Common myeloid progenitor, CD34-positive (primary cell): ENCODE measurements around the gene SPEM3.
"Not testable (repeated sequence)": the region's sequence is repeated elsewhere in the genome, so short reads cannot be mapped to it uniquely, and the experiment has no call there.

Source experiments
- CTCF ChIA-PET: fragments of 350-600 bp; sonication (Branson Sonifier 250); formaldehyde crosslinking; loops from one replicate; lab custom pipeline; 2021; ENCODE audit warnings: antibody characterized with exemption; lab: Charles Lee
- POLR2A ChIA-PET: fragments of 350-600 bp; sonication (Branson Sonifier 250); formaldehyde crosslinking; loops from one replicate; lab custom pipeline; 2021; ENCODE audit warnings: antibody characterized with exemption; lab: Charles Lee
- DNase-seq, 3 donors: peaks; one replicate each; pipeline versions ENCODE4 v3.0.0 to v3.0.0-alpha.2; 2013
- H3K27ac ChIP-seq, 2 experiments: 1 replicate in 1 of 2; 2 replicates in 1 of 2; pipeline ENCODE4 v1.7.0; 2013; ENCODE audit warnings: inconsistent platforms in 2 of 2, low read length in 2 of 2, mild to moderate bottlenecking in 2 of 2, low read depth in 1 of 2, moderate library complexity in 1 of 2; ENCODE audit not compliant: severe bottlenecking in 2 of 2, insufficient read depth in 1 of 2, poor library complexity in 1 of 2
- H3K27me3 ChIP-seq, 5 experiments: replicated peaks in 2 of 5; 1 replicate in 3 of 5; 2 replicates in 2 of 5; pipeline versions ENCODE4 v1.6.1 to v1.7.0; 2013; ENCODE audit warnings: low read length in 4 of 5, mild to moderate bottlenecking in 2 of 5, moderate library complexity in 2 of 5, inconsistent platforms in 1 of 5; ENCODE audit not compliant: insufficient read depth in 5 of 5, control insufficient read depth in 4 of 5
- H3K36me3 ChIP-seq, 4 experiments: 1 replicate in 2 of 4; 2 replicates in 2 of 4; pipeline versions ENCODE4 v1.6.1 to v1.7.0; 2013; ENCODE audit warnings: low read length in 3 of 4, control low read depth in 1 of 4, mild to moderate bottlenecking in 1 of 4; ENCODE audit not compliant: control insufficient read depth in 4 of 4, insufficient read depth in 4 of 4
- H3K4me1 ChIP-seq, 4 experiments: 1 replicate in 3 of 4; 2 replicates in 1 of 4; pipeline versions ENCODE4 v1.6.1 to v1.7.1; 2013; ENCODE audit warnings: low read length in 3 of 4, mild to moderate bottlenecking in 3 of 4, control low read depth in 1 of 4, inconsistent platforms in 1 of 4, moderate library complexity in 1 of 4; ENCODE audit not compliant: control insufficient read depth in 4 of 4, insufficient read depth in 4 of 4; ENCODE audit errors: control extremely low read depth in 1 of 4
- H3K4me3 ChIP-seq, 7 experiments: 1 replicate in 4 of 7; 2 replicates in 3 of 7; pipeline versions ENCODE4 v1.5.1 to v1.7.0; 2013; ENCODE audit warnings: mild to moderate bottlenecking in 7 of 7, low read length in 6 of 7, moderate library complexity in 6 of 7, inconsistent platforms in 2 of 7, low read depth in 2 of 7, control low read depth in 1 of 7; ENCODE audit not compliant: insufficient read depth in 4 of 7, control insufficient read depth in 1 of 7; ENCODE audit errors: extremely low read depth in 1 of 7
- H3K9me3 ChIP-seq, 5 experiments: 1 replicate in 4 of 5; 2 replicates in 1 of 5; pipeline versions ENCODE4 v1.6.1 to v1.7.1; 2013; ENCODE audit warnings: low read length in 4 of 5, mild to moderate bottlenecking in 2 of 5, inconsistent platforms in 1 of 5, low read depth in 1 of 5, moderate library complexity in 1 of 5; ENCODE audit not compliant: control insufficient read depth in 4 of 5, insufficient read depth in 2 of 5; ENCODE audit errors: control extremely low read depth in 1 of 5
- WGBS: methylation state at CpG from one replicate; pipeline ENCODE4 v1.1.5; 2013; ENCODE audit not compliant: insufficient coverage; 5-methylcytosine and 5-hydroxymethylcytosine counted together

Gene SPEM3

DNA sequence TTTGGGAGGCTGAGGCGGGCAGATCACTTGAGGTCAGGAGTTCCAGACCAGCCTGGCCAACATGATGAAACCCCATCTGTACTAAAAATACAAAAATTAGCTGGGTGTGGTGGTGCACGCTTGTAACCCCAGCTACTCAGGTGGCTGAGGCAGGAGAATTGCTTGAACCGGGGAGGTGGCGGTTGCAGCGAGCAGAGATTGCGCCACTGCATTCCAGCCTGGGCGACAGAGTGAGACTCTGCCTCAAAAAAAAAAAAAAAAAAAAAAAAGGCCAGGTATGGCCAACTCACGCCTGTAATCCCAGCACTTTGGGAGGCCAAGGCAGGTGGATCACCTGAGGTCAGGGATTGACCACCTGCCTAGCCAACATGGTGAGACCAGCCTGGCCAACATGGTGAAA, 46.1 kb downstream of the SPEM3 start:
- ChIA-PET CTCF (interaction anchor here (1.2 to 3.0 kb wide), 5 partner anchors 13 to 213 kb away, joined by 3 to 20 read pairs (median 7); partner anchors contain the start of gene TP53), POLR2A (interaction anchor here (2.5 kb wide), 1 partner anchor 13 kb away, joined by 12 read pairs; no protein-coding TSS in a partner anchor)
- not testable (repeated sequence) for H3K27me3 ChIP-seq, H3K9me3 ChIP-seq, H3K4me3 ChIP-seq, DNase-seq, H3K36me3 ChIP-seq, H3K27ac ChIP-seq
- WGBS = 89% methylated on average over 5 of the region's 8 CpGs
- H3K4me1 ChIP-seq = peaks cover 3 to 45% (median 40%) of the 10 kb centered on the region in 4 experiments

DNA sequence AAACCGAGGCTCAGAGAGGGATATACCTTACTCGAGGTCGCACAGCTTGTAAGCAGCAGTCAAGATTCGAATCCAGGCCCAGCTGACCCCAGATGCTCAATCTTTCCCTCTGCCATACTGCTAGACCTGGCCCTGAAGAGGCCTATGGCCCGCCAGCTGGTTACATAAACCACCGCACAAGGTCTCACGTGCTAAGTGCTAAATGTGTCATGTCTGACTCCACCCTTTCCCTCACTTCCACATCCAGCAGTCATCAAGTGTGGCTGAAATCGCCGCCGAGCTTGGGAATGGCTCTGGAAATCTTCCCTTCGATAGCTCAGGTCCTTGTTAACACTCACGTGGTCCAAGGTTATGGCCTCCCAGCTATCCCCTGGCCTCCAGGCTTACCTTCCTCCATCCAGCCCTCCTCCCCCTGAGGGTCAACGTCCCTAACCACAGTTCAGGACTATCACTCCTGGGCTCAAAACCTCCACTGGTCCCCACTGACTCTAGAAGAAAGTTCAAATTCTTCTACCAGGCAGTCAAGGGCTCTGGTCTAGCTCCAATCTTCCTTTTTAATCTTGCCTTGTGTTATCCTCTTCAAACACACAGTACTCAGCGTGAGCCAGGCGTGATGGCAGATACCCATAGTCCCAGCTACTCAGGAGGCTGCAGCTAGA, 47.2 kb downstream of the SPEM3 start:
- peaks cover 0 to 7% (median 0%) of the 10 kb centered on the region in 4 experiments for H3K36me3 ChIP-seq
- H3K27me3 ChIP-seq = no peaks in the 10 kb centered on the region
- no peak overlapping the region for H3K4me3 ChIP-seq
- H3K4me1 ChIP-seq = peaks cover 3 to 53% (median 48%) of the 10 kb centered on the region in 4 experiments
- WGBS = 70% methylated on average over 14 of the region's 15 CpGs
- no peak overlapping the region for H3K27ac ChIP-seq
- H3K9me3 ChIP-seq = no peaks in the 10 kb centered on the region
- ChIA-PET POLR2A (interaction anchor here (0.6 to 2.5 kb wide), 6 partner anchors 9 to 39 kb away, joined by 3 to 12 read pairs (median 6); partner anchors contain the start of gene POLR2A), CTCF (interaction anchor here (1.1 to 3.9 kb wide), 14 partner anchors 9 to 212 kb away, joined by 3 to 29 read pairs (median 4); partner anchors contain the start of genes SOX15, SPEM2, TMEM102 and TMEM95)
- peak in 2 of 3 donors; percentile 60 to 71 for DNase-seq

DNA sequence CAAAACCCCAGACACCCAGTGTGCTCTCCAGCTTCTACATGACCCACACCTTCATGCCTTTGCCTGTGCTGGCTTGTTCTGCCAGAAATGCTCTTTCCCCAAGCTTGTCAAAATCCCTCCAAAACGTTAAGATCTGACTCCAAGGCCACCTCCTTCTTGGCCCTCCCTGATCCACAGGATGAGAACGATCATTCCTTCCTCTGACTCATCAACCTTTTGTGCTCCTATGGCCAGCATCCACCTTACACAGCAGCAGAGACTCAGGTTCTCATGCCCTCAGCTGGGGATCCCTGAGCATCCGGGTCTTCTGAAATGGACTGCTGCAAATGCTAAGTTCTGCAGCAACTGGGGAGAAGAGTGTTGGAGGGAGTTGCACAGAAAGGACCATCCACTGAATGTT, 47.8 kb downstream of the SPEM3 start:
- Histone ChIP-seq H3K27ac (no peak overlapping the region), H3K9me3 (no peaks in the 10 kb centered on the region), H3K27me3 (no peaks in the 10 kb centered on the region), H3K36me3 (peaks cover 0 to 7% (median 0%) of the 10 kb centered on the region in 4 experiments), H3K4me3 (peak overlapping the region in 1 of 7 experiments; percentile 5), H3K4me1 (peaks cover 2 to 50% (median 47%) of the 10 kb centered on the region in 4 experiments)
- ChIA-PET CTCF (interaction anchor here (1.1 to 3.9 kb wide), 15 partner anchors 9 to 122 kb away, joined by 3 to 29 read pairs (median 3); partner anchors contain the start of genes SOX15, SPEM2, TMEM102 and TMEM95), POLR2A (interaction anchor here (1.4 to 2.5 kb wide), 3 partner anchors 8 to 39 kb away, joined by 6 to 12 read pairs (median 7); partner anchors contain the start of gene POLR2A)
- no peak for DNase-seq
- WGBS = 40% methylated on average over 3 of the region's 3 CpGs

DNA sequence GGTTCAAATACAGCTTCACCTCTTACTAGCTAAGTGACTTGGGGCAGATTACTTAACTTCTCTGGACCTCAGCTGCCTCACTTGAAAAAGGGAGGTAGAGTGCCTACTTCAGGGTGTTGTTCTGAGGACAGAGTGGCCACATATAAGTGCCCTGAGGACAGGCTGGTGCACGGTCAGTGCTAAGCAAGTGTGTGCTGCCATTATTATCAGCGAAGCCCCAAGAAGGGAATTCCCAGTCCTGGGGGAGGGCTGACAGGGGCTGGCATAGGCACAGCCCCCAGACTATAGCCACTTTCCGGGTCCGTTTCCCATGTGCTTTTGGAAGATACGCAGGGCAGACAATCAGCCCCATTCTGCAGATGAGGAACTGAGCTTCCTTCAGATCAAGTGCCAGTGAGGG, 48.3 kb downstream of the SPEM3 start:
- Histone ChIP-seq H3K4me3 (peak overlapping the region in 5 of 7 experiments; percentile 73 to 88 (median 82)), H3K4me1 (peaks cover 0 to 47% (median 42%) of the 10 kb centered on the region in 4 experiments), H3K27me3 (no peaks in the 10 kb centered on the region), H3K27ac (no peak overlapping the region), H3K36me3 (peaks cover 0 to 7% (median 0%) of the 10 kb centered on the region in 4 experiments), H3K9me3 (no peaks in the 10 kb centered on the region)
- ChIA-PET CTCF (interaction anchor here (1.1 to 3.9 kb wide), 11 partner anchors 8 to 123 kb away, joined by 3 to 29 read pairs (median 4); partner anchors contain the start of genes TMEM102 and TMEM95), POLR2A (interaction anchor here (0.5 to 2.5 kb wide), 4 partner anchors 7 to 36 kb away, joined by 3 to 12 read pairs (median 7); partner anchors contain the start of gene POLR2A)
- WGBS = 96% methylated on average over 5 of the region's 5 CpGs
- DNase-seq = no peak

DNA sequence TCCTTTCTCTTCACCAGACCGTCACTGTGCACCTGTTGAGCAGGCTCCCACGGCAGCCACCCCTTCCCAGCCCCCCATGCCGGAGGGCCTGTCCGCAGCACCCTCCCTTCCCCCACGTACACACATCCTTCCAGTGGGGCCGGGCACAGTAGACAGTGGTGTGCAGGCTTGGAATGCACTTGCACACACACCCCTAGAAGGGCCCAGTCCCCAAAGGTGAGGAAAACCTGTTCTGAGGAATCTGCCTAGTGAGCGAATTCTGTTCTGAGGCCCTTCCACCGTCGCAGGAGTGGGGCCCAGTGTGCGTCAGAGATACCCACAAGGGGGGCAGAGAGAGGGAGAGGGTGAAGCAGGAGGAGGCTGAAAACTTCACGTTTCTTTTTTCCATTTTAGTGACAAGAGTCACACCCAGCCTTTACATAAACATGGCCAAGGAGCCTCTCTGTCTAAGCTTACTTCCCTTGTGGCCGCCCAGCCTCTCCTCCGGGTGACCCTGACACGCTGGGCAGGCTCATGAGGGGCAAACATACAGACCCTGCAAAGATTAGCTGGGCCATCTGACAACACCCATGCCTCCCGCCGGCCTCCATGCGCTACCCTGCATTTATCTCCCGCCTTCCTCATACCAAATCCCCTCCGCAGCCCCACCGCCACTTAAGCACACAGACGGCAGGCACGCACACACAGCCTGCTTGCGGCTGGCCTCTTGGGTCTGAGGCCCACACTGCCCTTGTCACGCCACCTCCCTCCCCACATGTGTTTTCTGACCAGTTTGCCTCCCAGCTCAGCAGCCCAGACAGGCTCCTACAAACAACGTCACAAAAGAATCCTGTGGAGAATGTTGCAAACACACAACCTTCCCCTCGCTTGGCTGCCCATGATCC, 49.0 kb downstream of the SPEM3 start:
- 25% methylated on average over 19 of the region's 26 CpGs for WGBS
- DNase-seq = peak; percentile 25 to 71 (median 61)
- Histone ChIP-seq H3K27me3 (no peaks in the 10 kb centered on the region), H3K27ac (peak overlapping the region in 1 of 2 experiments; percentile 87), H3K4me3 (peak overlapping the region; percentile 65 to 88 (median 79)), H3K4me1 (peaks cover 0 to 47% (median 43%) of the 10 kb centered on the region in 4 experiments), H3K9me3 (no peaks in the 10 kb centered on the region), H3K36me3 (peaks cover 0 to 7% (median 0%) of the 10 kb centered on the region in 4 experiments)
- ChIA-PET CTCF (interaction anchor here (0.6 to 3.9 kb wide), 9 partner anchors 10 to 123 kb away, joined by 3 to 29 read pairs (median 3); partner anchors contain the start of genes TMEM102 and TMEM95), POLR2A (interaction anchor here (0.5 to 1.5 kb wide), 5 partner anchors 14 to 36 kb away, joined by 3 to 7 read pairs (median 3); no protein-coding TSS in a partner anchor)
